OCI-LY3 (cell line): ENCODE results near the gene TPCN2.

ENCODE experiments used
- H2AFZ ChIP-seq: fragments of 200-600, 300-600 bp; shearing (Covaris generic); 2 replicates; pipeline ENCODE4 v1.6.0; 2014; ENCODE audit warnings: antibody characterized with exemption, low read depth, low read length
- H3K27ac ChIP-seq: fragments of 200-600, 300-600 bp; sonication (generic); 2 replicates; pipeline ENCODE4 v1.5.1; 2014; ENCODE audit warnings: mild to moderate bottlenecking, low read length, moderate library complexity, mixed read lengths
- H3K27me3 ChIP-seq: fragments of 200-600, 300-600 bp; sonication (generic); 2 replicates; pipeline ENCODE4 v1.6.1; 2014; ENCODE audit warnings: low read depth, low read length, mixed read lengths
- H3K36me3 ChIP-seq: fragments of 200-600, 300-600 bp; sonication (generic); replicated peaks from 2 replicates; pipeline ENCODE3; 2014; ENCODE audit warnings: low read depth, low read length, mixed read lengths
- H3K4me1 ChIP-seq: fragments of 300-600, 200-600 bp; sonication (generic); 2 replicates; pipeline ENCODE4 v1.6.1; 2014; ENCODE audit warnings: low read length, mixed read lengths
- H3K4me2 ChIP-seq: fragments of 200-600, 300-600 bp; sonication (generic); 2 replicates; pipeline ENCODE4 v1.6.1; 2014; ENCODE audit warnings: low read length, mixed read lengths
- H3K4me3 ChIP-seq: fragments of 300-600, 200-600 bp; sonication (generic); 2 replicates; pipeline ENCODE4 v1.5.1; 2014; ENCODE audit warnings: antibody characterized with exemption, mild to moderate bottlenecking, low read length, moderate library complexity
- H3K79me2 ChIP-seq: fragments of 300-600, 200-600 bp; shearing (Covaris generic); 2 replicates; pipeline ENCODE4 v1.6.1; 2014; ENCODE audit warnings: mild to moderate bottlenecking, low read length, mixed read lengths
- H3K9ac ChIP-seq: fragments of 300-600, 200-600 bp; shearing (Covaris generic); 2 replicates; pipeline ENCODE4 v1.6.0; 2014; ENCODE audit warnings: mild to moderate bottlenecking, low read length, moderate library complexity
- H3K9me3 ChIP-seq: fragments of 200-600, 300-600 bp; shearing (Covaris generic); 2 replicates; pipeline ENCODE4 v1.6.1; 2014; ENCODE audit warnings: low read length, mixed read lengths; ENCODE audit not compliant: insufficient read depth
- H4K20me1 ChIP-seq: fragments of 200-600, 300-600 bp; sonication (generic); 2 replicates; pipeline ENCODE4 v1.6.1; 2016; ENCODE audit warnings: low read length, mixed read lengths; ENCODE audit not compliant: insufficient read depth
- EZH2phosphoT487 ChIP-seq: fragments of 200-600 bp; shearing (Covaris generic); IDR thresholded peaks from 2 replicates; pipeline ENCODE4 v1.6.1; 2018; ENCODE audit warnings: antibody characterized with exemption, mixed run types, low read depth
- TF ChIP-seq, protein P1 (sequence below): fragments of 200-600, 300-600 bp; sonication (generic); IDR thresholded peaks from 2 replicates; pipeline ENCODE4 v1.5.1; 2014; ENCODE audit warnings: antibody characterized with exemption, low read length, low read depth

TPCN2 gene

DNA sequence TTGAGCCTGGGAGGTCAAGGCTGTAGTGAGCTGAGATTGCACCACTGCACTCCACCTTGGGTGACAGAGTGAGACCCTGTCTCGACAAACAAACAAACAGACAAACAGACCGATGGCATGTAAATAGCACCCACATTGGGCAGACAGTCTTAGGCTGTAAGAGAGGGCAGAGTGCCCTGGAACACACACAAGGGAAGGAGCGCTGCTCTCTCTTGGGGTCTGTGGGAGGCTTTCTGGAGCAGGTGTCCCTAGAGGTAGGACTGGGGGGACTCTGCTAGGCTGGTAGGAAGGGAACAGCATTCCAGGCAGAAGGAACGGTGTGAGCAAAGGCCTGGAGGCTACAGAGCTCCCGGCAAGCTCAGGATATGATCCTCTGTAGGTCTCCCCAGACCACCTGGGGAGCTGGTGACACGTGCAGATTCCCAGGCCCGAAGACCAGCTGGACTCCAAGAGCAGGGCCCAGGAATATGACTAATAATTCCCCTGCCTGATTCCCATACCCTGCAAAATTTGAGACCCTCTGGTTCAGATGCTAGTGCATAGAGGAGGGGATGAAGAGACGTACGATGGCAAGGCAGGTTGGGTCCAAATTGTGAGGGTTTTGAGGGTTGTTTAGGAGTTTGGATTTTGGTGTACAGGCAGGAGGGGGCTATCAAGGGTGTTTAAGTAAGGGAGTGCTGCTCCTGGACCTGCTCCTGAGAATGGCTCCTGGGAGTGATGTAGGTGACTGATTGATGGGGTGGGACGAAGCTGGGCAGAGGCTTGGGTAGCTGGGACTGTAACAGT is 118.6 kb downstream of the TPCN2 start:
- Histone ChIP-seq H3K79me2 (no peaks in the 10 kb centered on the region), H3K27me3 (no peaks in the 10 kb centered on the region), H4K20me1 (no peaks in the 10 kb centered on the region), H3K27ac (peak overlapping the region; percentile 86), H3K9ac (peak overlapping the region; percentile 70), H3K36me3 (peaks cover 22% of the 10 kb centered on the region), H3K9me3 (peaks cover 14% of the 10 kb centered on the region), H3K4me1 (peaks cover 35% of the 10 kb centered on the region), H3K4me3 (peak overlapping the region; percentile 62), H2AFZ (no peak overlapping the region), H3K4me2 (peak overlapping the region; percentile 86)
- TF ChIP-seq EZH2phosphoT487: no peak
- TF ChIP-seq, protein P1, sequence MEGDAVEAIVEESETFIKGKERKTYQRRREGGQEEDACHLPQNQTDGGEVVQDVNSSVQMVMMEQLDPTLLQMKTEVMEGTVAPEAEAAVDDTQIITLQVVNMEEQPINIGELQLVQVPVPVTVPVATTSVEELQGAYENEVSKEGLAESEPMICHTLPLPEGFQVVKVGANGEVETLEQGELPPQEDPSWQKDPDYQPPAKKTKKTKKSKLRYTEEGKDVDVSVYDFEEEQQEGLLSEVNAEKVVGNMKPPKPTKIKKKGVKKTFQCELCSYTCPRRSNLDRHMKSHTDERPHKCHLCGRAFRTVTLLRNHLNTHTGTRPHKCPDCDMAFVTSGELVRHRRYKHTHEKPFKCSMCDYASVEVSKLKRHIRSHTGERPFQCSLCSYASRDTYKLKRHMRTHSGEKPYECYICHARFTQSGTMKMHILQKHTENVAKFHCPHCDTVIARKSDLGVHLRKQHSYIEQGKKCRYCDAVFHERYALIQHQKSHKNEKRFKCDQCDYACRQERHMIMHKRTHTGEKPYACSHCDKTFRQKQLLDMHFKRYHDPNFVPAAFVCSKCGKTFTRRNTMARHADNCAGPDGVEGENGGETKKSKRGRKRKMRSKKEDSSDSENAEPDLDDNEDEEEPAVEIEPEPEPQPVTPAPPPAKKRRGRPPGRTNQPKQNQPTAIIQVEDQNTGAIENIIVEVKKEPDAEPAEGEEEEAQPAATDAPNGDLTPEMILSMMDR: no peak

GRCh38 chr11:69167916-69168691 is 119.4 kb downstream of the TPCN2 start:
- Histone ChIP-seq H3K4me1 (peaks cover 35% of the 10 kb centered on the region), H4K20me1 (no peaks in the 10 kb centered on the region), H3K79me2 (no peaks in the 10 kb centered on the region), H3K27ac (peak overlapping the region; percentile 86; the same call in 1 of the 2 replicates), H3K27me3 (no peaks in the 10 kb centered on the region), H2AFZ (no peak overlapping the region), H3K9ac (peak overlapping the region; percentile 70; the same call in 1 of the 2 replicates), H3K9me3 (peaks cover 14% of the 10 kb centered on the region), H3K4me2 (peak overlapping the region; percentile 86), H3K4me3 (peak overlapping the region; percentile 62; the same call in 1 of the 2 replicates), H3K36me3 (peaks cover 22% of the 10 kb centered on the region)
- TF ChIP-seq, protein P1: no peak
- no peak for TF ChIP-seq EZH2phosphoT487

- Histone ChIP-seq H3K4me3 (no peak overlapping the region), H3K36me3 (peaks cover 13% of the 10 kb centered on the region), H2AFZ (no peak overlapping the region), H4K20me1 (no peaks in the 10 kb centered on the region), H3K27ac (no peak overlapping the region), H3K79me2 (no peaks in the 10 kb centered on the region), H3K4me2 (no peak overlapping the region), H3K27me3 (no peaks in the 10 kb centered on the region), H3K9ac (no peak overlapping the region), H3K4me1 (peaks cover 35% of the 10 kb centered on the region), H3K9me3 (peaks cover 5% of the 10 kb centered on the region; the same call in 1 of the 2 replicates)
- TF ChIP-seq, protein P1: no peak
- no peak for TF ChIP-seq EZH2phosphoT487
Measured at GRCh38 chr11:69169479-69169878, 120.7 kb downstream of the TPCN2 start.

GRCh38 chr11:69170704-69171103 is 122.0 kb downstream of the TPCN2 start:
- H3K4me2 ChIP-seq: no peak overlapping the region
- H2AFZ ChIP-seq: no peak overlapping the region
- no peak for TF ChIP-seq EZH2phosphoT487
- TF ChIP-seq, protein P1: no peak
- H3K4me1 ChIP-seq: peaks cover 30% of the 10 kb centered on the region
- H3K4me3 ChIP-seq: no peak overlapping the region
- no peak overlapping the region for H3K27ac ChIP-seq
- peaks cover 7% of the 10 kb centered on the region for H3K36me3 ChIP-seq
- no peaks in the 10 kb centered on the region for H4K20me1 ChIP-seq
- H3K9me3 ChIP-seq: peaks cover 4% of the 10 kb centered on the region; the same call in 1 of the 2 replicates
- no peaks in the 10 kb centered on the region for H3K79me2 ChIP-seq
- no peaks in the 10 kb centered on the region for H3K27me3 ChIP-seq
- no peak overlapping the region for H3K9ac ChIP-seq
